GM12878 (cell line): ENCODE results near the gene CP. TPM values are rescaled to one million over a fixed set of nuclear protein-coding genes. Genes with fewer than 3 reads are reported as not detected.

ENCODE experiments used
- BHLHE40 ChIP-seq, 2 experiments: fragments of 450-650 bp in 1 of 2; IDR thresholded peaks; 2 replicates each; pipeline ENCODE4 v1.6.1; 2011 to 2017; ENCODE audit warnings: low read depth in 2 of 2, borderline replicate concordance in 1 of 2, improper control_type of control experiment in 1 of 2, low read length in 1 of 2, mild to moderate bottlenecking in 1 of 2
- CEBPB ChIP-seq, 2 experiments: fragments of 150-350 bp in 1 of 2; IDR thresholded peaks; 2 replicates each; pipeline ENCODE4 v1.6.1; 2012 to 2014; ENCODE audit warnings: low read depth in 2 of 2, low read length in 2 of 2, borderline replicate concordance in 1 of 2, inconsistent platforms in 1 of 2
- EED ChIP-seq: sonication (generic); IDR thresholded peaks from 2 replicates; pipeline ENCODE4 v1.6.1; 2016; ENCODE audit warnings: antibody characterized with exemption, low read depth
- ETV6 ChIP-seq, 2 experiments: fragments of 450-650 bp in 1 of 2; IDR thresholded peaks in 1 of 2; conservative IDR thresholded peaks in 1 of 2; 2 replicates each; pipeline ENCODE4 v1.6.1; 2014; ENCODE audit warnings: antibody characterized with exemption in 1 of 2, borderline replicate concordance in 1 of 2, low read depth in 1 of 2, mild to moderate bottlenecking in 1 of 2, moderate library complexity in 1 of 2
- EZH2 ChIP-seq: IDR thresholded peaks from 2 replicates; pipeline ENCODE4 v1.6.1; 2012; ENCODE audit warnings: low read depth, mild to moderate bottlenecking, control low read depth, inconsistent platforms, low read length, borderline replicate concordance; ENCODE audit not compliant: control insufficient read depth
- FOS ChIP-seq: IDR thresholded peaks from 3 replicates; pipeline ENCODE4 v1.6.1; 2011; ENCODE audit warnings: borderline replicate concordance; ENCODE audit not compliant: insufficient read length; ENCODE audit errors: extremely low read depth
- HDAC2 ChIP-seq: fragments of 200-600 bp; sonication (generic); IDR thresholded peaks from 2 replicates; pipeline ENCODE4 v1.6.1; 2017
- IKZF1 ChIP-seq: fragments of 450-650 bp; conservative IDR thresholded peaks from 2 replicates; pipeline ENCODE4 v1.6.1; 2017; ENCODE audit warnings: antibody characterized with exemption, mild to moderate bottlenecking
- JUNB ChIP-seq: IDR thresholded peaks from 2 replicates; pipeline ENCODE4 v1.6.1; 2016; ENCODE audit warnings: antibody characterized with exemption, mild to moderate bottlenecking
- MTA2 ChIP-seq: fragments of 450-650 bp; IDR thresholded peaks from 2 replicates; pipeline ENCODE4 v1.6.1; 2016; ENCODE audit warnings: low read depth, mild to moderate bottlenecking, moderate library complexity
- NFYA ChIP-seq: IDR thresholded peaks from 2 replicates; pipeline ENCODE4 v1.6.1; 2011; ENCODE audit warnings: low read depth, mild to moderate bottlenecking, low read length, improper control_type of control experiment, borderline replicate concordance
- NFYB ChIP-seq: IDR thresholded peaks from 2 replicates; pipeline ENCODE4 v1.6.1; 2011; ENCODE audit warnings: low read depth, mild to moderate bottlenecking, low read length, improper control_type of control experiment, moderate library complexity; ENCODE audit not compliant: insufficient read depth
- RAD51 ChIP-seq: fragments of 450-650 bp; IDR thresholded peaks from 2 replicates; pipeline ENCODE4 v1.6.1; 2016; ENCODE audit warnings: moderate library complexity, mild to moderate bottlenecking, inconsistent platforms
- RELA ChIP-seq: fragments of 450-650 bp; IDR thresholded peaks from 2 replicates; pipeline ENCODE4 v1.8.0; 2014; ENCODE audit warnings: borderline replicate concordance; ENCODE audit not compliant: partially characterized antibody
- REST ChIP-seq: IDR thresholded peaks from 2 replicates; pipeline ENCODE4 v1.6.1; 2012; ENCODE audit warnings: mild to moderate bottlenecking, low read depth, low read length
- SIN3A ChIP-seq: IDR thresholded peaks from 2 replicates; pipeline ENCODE4 v1.6.1; 2012; ENCODE audit warnings: low read depth, low read length, improper control_type of control experiment
- SMAD5 ChIP-seq: IDR thresholded peaks from 2 replicates; pipeline ENCODE4 v1.6.1; 2016; ENCODE audit warnings: antibody characterized with exemption, low read depth
- STAT1 ChIP-seq: fragments of 450-650 bp; conservative IDR thresholded peaks from 2 replicates; pipeline ENCODE4 v1.6.1; 2014; ENCODE audit warnings: antibody characterized with exemption, mild to moderate bottlenecking
- YBX1 ChIP-seq: fragments of 450-650 bp; IDR thresholded peaks from 2 replicates; pipeline ENCODE4 v1.6.1; 2016; ENCODE audit warnings: antibody characterized with exemption
- ZBTB11 ChIP-seq: fragments of 450-650 bp; formaldehyde crosslinking; IDR thresholded peaks from 2 replicates; pipeline ENCODE4 v1.5.0; 2022; ENCODE audit warnings: mild to moderate bottlenecking, missing genetic modification characterization
- polyA plus RNA-seq, 11 experiments: library from polyadenylated mRNA; depleted of rRNA in 4 of 11; unstranded in 6 of 11; stranded (reverse) in 5 of 11; fragments of >200 nt; fragmentation: Nextera tagmentation in 4 of 11; fragmentation: Illumina TruSeq in 1 of 11; extraction: Ambion mirVana in 4 of 11; extraction: Trizol in 1 of 11; gene quantifications; 1 replicate in 1 of 11; 2 replicates in 10 of 11; pipeline versions ENCODE4 v1.2.1 to v1.2.3, GENCODE V29; 2011 to 2016; ENCODE audit warnings: inconsistent platforms in 2 of 11, missing spikeins in 2 of 11, low read depth in 1 of 11
- total RNA-seq, 4 experiments: library from RNA; depleted of rRNA in 3 of 4; stranded (reverse); fragments of >200 nt in 3 of 4; fragmentation: Illumina TruSeq in 1 of 4; extraction: Trizol in 1 of 4; gene quantifications; 2 replicates each; pipeline versions ENCODE4 v1.2.1 to v1.2.3, GENCODE V29; 2013 to 2021
- TF ChIP-seq, protein P1 (sequence below): fragments of 450-650 bp; IDR thresholded peaks from 2 replicates; pipeline ENCODE4 v1.6.1; 2017; ENCODE audit warnings: mild to moderate bottlenecking

Gene CP
- total and polyA plus RNA-seq, 10 of the 15 experiments (the other 5 are each of a cell fraction or from before 2014, with no cell fraction given), result 0.14 to 1.2 (median 0.30) TPM; not detected in 6

- peak; percentile 89 to 95 for TF ChIP-seq BHLHE40 (IDR thresholded peaks at IDR 0.05; ENCODE audit: borderline replicate concordance in 1 of 2, low read depth in 2 of 2, low read length in 1 of 2)
- no peak for TF ChIP-seq YBX1
- TF ChIP-seq IKZF1, result peak; percentile 79
- TF ChIP-seq REST, result no peak
- TF ChIP-seq CEBPB (IDR thresholded peaks at IDR 0.05; ENCODE audit: borderline replicate concordance in 1 of 2, low read depth in 2 of 2, low read length in 2 of 2), result no peak
- TF ChIP-seq SMAD5, result no peak
- no peak for TF ChIP-seq EZH2
- no peak for TF ChIP-seq ZBTB11 (CRISPR knock-in tag)
- no peak for TF ChIP-seq MTA2
- TF ChIP-seq SIN3A, result peak; percentile 78; the same call in 1 of the 2 replicates
- no peak for TF ChIP-seq NFYA
- peak; percentile 81 for TF ChIP-seq RAD51
- no peak for TF ChIP-seq RELA
- TF ChIP-seq JUNB, result no peak
- TF ChIP-seq NFYB, result no peak
- no peak for TF ChIP-seq FOS
- TF ChIP-seq EED, result no peak
- no peak for TF ChIP-seq ETV6 (conservative IDR thresholded peaks at IDR 0.05 in 1 of 2, IDR thresholded peaks at IDR 0.05 in 1 of 2; ENCODE audit: borderline replicate concordance in 1 of 2, low read depth in 1 of 2)
- no peak for TF ChIP-seq STAT1
- TF ChIP-seq, protein P1, sequence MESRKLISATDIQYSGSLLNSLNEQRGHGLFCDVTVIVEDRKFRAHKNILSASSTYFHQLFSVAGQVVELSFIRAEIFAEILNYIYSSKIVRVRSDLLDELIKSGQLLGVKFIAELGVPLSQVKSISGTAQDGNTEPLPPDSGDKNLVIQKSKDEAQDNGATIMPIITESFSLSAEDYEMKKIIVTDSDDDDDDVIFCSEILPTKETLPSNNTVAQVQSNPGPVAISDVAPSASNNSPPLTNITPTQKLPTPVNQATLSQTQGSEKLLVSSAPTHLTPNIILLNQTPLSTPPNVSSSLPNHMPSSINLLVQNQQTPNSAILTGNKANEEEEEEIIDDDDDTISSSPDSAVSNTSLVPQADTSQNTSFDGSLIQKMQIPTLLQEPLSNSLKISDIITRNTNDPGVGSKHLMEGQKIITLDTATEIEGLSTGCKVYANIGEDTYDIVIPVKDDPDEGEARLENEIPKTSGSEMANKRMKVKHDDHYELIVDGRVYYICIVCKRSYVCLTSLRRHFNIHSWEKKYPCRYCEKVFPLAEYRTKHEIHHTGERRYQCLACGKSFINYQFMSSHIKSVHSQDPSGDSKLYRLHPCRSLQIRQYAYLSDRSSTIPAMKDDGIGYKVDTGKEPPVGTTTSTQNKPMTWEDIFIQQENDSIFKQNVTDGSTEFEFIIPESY, result no peak
- no peak for TF ChIP-seq HDAC2
These were observed 92.1 kb downstream of the CP start, which contains the start of gene HPS3 (continued) for GRCh38 chr3:149129326-149130205.
